ENCODE measurements around the gene CNN1. TPM values are rescaled to one million over a fixed set of nuclear protein-coding genes. Genes with fewer than 3 reads are reported as not detected.

Gene CNN1
- total and polyA plus RNA-seq, 2 of the 13 experiments (the other 11 are each of a cell fraction or from before 2014, with no cell fraction given), result 0.70 to 1.1 TPM

GRCh38 chr19:11505504-11506100, 33.0 kb upstream of the CNN1 start, which contains the start of gene ZNF653 (continued):
- TF ChIP-seq AGO2 (optimal IDR thresholded peaks at IDR 0.05; ENCODE audit: low read depth, low read length) (peak; percentile 96), NONO (IDR thresholded peaks at IDR 0.05) (no peak), NONO (CRISPR knock-in tag; conservative IDR thresholded peaks at IDR 0.05) (peak; percentile 67; the same call in 1 of the 2 replicates), ZBTB3 (CRISPR knock-in tag; IDR thresholded peaks at IDR 0.05; ENCODE audit: borderline replicate concordance, low read depth) (peak; percentile 87; the same call in 1 of the 2 replicates), ZSCAN12 (CRISPR knock-in tag; IDR thresholded peaks at IDR 0.05) (0 out of 2 replicates have a peak, but pooled peaks have one; percentile 33), ZBTB26 (CRISPR knock-in tag; IDR thresholded peaks at IDR 0.05; ENCODE audit: borderline replicate concordance) (no peak), ZNF567 (CRISPR knock-in tag; IDR thresholded peaks at IDR 0.05; ENCODE audit: borderline replicate concordance) (no peak), KDM2A (CRISPR knock-in tag; IDR thresholded peaks at IDR 0.05; ENCODE audit: borderline replicate concordance, low read depth) (peak; percentile 93), RAD21 (CRISPR knock-in tag; IDR thresholded peaks at IDR 0.05) (0 out of 2 replicates have a peak, but pooled peaks have one; percentile 28), HMGXB3 (CRISPR knock-in tag; IDR thresholded peaks at IDR 0.05; ENCODE audit: borderline replicate concordance) (no peak), ZNF20 (CRISPR knock-in tag; IDR thresholded peaks at IDR 0.05) (no peak), ZMYM3 (CRISPR knock-in tag; IDR thresholded peaks at IDR 0.05) (no peak), AHR (CRISPR knock-in tag; IDR thresholded peaks at IDR 0.05) (0 out of 2 replicates have a peak, but pooled peaks have one; percentile 38), POLR2G (IDR thresholded peaks at IDR 0.05; ENCODE audit: low read depth, low read length) (peak; percentile 81), ZNF709 (CRISPR knock-in tag; IDR thresholded peaks at IDR 0.05) (no peak), SOX5 (CRISPR knock-in tag; IDR thresholded peaks at IDR 0.05; ENCODE audit: borderline replicate concordance) (no peak; the same call in 1 of the 2 replicates), CSRNP2 (CRISPR knock-in tag; conservative IDR thresholded peaks at IDR 0.05; ENCODE audit: low read depth) (no peak), EEA1 (CRISPR knock-in tag; IDR thresholded peaks at IDR 0.05; ENCODE audit: borderline replicate concordance) (peak; percentile 52; the same call in 1 of the 2 replicates), PHF5A (CRISPR knock-in tag; IDR thresholded peaks at IDR 0.05; ENCODE audit: low read depth, unreplicated experiment) (peak; percentile 36), ZNF546 (CRISPR knock-in tag; conservative IDR thresholded peaks at IDR 0.05) (0 out of 2 replicates have a peak, but pooled peaks have one; percentile 49), ZNF256 (CRISPR knock-in tag; conservative IDR thresholded peaks at IDR 0.05) (no peak), ZBTB42 (CRISPR knock-in tag; IDR thresholded peaks at IDR 0.05) (no peak)

Measured in HepG2 (cell line).